Endothelial cell of umbilical vein (primary cell): ENCODE results near the gene NALCN. TPM values are rescaled to one million over a fixed set of nuclear protein-coding genes. Genes with fewer than 3 reads are reported as not detected.

Experiments used
- BruUV-seq: library from RNA; stranded (reverse); fragments of 400-500 nt; replicated peaks from 2 replicates; lab custom pipeline; 2021; lab: Mats Ljungman, UMichigan
- CTCF ChIA-PET: fragments of 300-600, 350-600 bp; sonication (Branson Sonifier 250); formaldehyde crosslinking; loops from one replicate; lab custom pipeline; 2021; ENCODE audit warnings: antibody characterized with exemption, inconsistent platforms; lab: Charles Lee
- POLR2A ChIA-PET: fragments of 300-600, 350-600 bp; sonication (Branson Sonifier 250); formaldehyde crosslinking; loops from one replicate; lab custom pipeline; 2021; ENCODE audit warnings: antibody characterized with exemption, inconsistent platforms; lab: Charles Lee
- DNase-seq: peaks from one replicate; pipeline ENCODE4 v3.0.0-alpha.2; 2011; ENCODE audit warnings: low read depth, low spot score
- FAIRE-seq: peaks from 2 replicates; lab custom pipeline; 2011; peaks lifted over from hg19 to GRCh38; lab: Jason Lieb, UNC
- H2AFZ ChIP-seq: 2 replicates; pipeline ENCODE4 v1.6.0; 2012; ENCODE audit warnings: low read depth, low read length, control low read depth, inconsistent platforms
- H3K27ac ChIP-seq: 2 replicates; pipeline ENCODE4 v1.5.1; 2011; ENCODE audit warnings: low read depth, mild to moderate bottlenecking, control low read depth, low read length, moderate library complexity; ENCODE audit not compliant: insufficient read depth
- H3K27me3 ChIP-seq, 2 experiments: 2 replicates each; pipeline versions ENCODE4 v1.6.0 to v1.6.1; 2011; ENCODE audit warnings: low read length in 2 of 2, mixed read lengths in 1 of 2; ENCODE audit not compliant: control insufficient read depth in 2 of 2, insufficient read depth in 2 of 2
- H3K36me3 ChIP-seq, 2 experiments: 2 replicates in 1 of 2; 3 replicates in 1 of 2; pipeline ENCODE4 v1.5.1; 2011; ENCODE audit warnings: low read length in 2 of 2, mild to moderate bottlenecking in 1 of 2, moderate library complexity in 1 of 2; ENCODE audit not compliant: control insufficient read depth in 2 of 2, insufficient read depth in 2 of 2; ENCODE audit errors: extremely low read depth in 1 of 2
- H3K4me1 ChIP-seq: 3 replicates; pipeline ENCODE4 v1.5.1; 2011; ENCODE audit warnings: mild to moderate bottlenecking, low read length; ENCODE audit not compliant: control insufficient read depth, insufficient read depth; ENCODE audit errors: extremely low read depth
- H3K4me2 ChIP-seq: 2 replicates; pipeline ENCODE4 v1.6.1; 2011; ENCODE audit warnings: low read length, control low read depth, mixed read lengths; ENCODE audit not compliant: insufficient read depth
- H3K4me3 ChIP-seq, 3 experiments: fragments of 200-600 bp in 1 of 3; sonication (generic), shearing (Covaris generic) in 1 of 3; replicated peaks in 1 of 3; 2 replicates each; pipeline ENCODE4 v1.5.1; 2011 to 2016; ENCODE audit warnings: control low read depth in 3 of 3, low read length in 3 of 3, mild to moderate bottlenecking in 2 of 3, inconsistent platforms in 1 of 3, low read depth in 1 of 3, moderate library complexity in 1 of 3; ENCODE audit not compliant: insufficient read depth in 1 of 3
- H3K79me2 ChIP-seq: 2 replicates; pipeline ENCODE4 v1.6.0; 2012; ENCODE audit warnings: low read length, inconsistent platforms; ENCODE audit not compliant: control insufficient read depth, insufficient read depth
- H3K9ac ChIP-seq: replicated peaks from 2 replicates; pipeline ENCODE3; 2011; ENCODE audit warnings: low read length, control low read depth; ENCODE audit not compliant: insufficient read depth; ENCODE audit errors: extremely low read depth
- H3K9me1 ChIP-seq: replicated peaks from 3 replicates; pipeline ENCODE4 v1.6.0; 2011; ENCODE audit warnings: mild to moderate bottlenecking, low read length; ENCODE audit not compliant: control insufficient read depth, insufficient read depth; ENCODE audit errors: extremely low read depth
- H3K9me3 ChIP-seq: replicated peaks from 2 replicates; pipeline ENCODE4 v1.5.1; 2012; ENCODE audit warnings: low read length, inconsistent platforms; ENCODE audit not compliant: control insufficient read depth, insufficient read depth
- H4K20me1 ChIP-seq: replicated peaks from 2 replicates; pipeline ENCODE3; 2011; ENCODE audit warnings: mild to moderate bottlenecking, low read length; ENCODE audit not compliant: control insufficient read depth, insufficient read depth; ENCODE audit errors: extremely low read depth
- EZH2 ChIP-seq: IDR thresholded peaks from 2 replicates; pipeline ENCODE4 v1.6.1; 2012; ENCODE audit warnings: borderline replicate concordance, low read depth, mild to moderate bottlenecking, moderate library complexity, low read length, inconsistent platforms; ENCODE audit not compliant: severe bottlenecking
- FOS ChIP-seq: IDR thresholded peaks from 2 replicates; pipeline ENCODE4 v1.6.1; 2011; ENCODE audit warnings: mild to moderate bottlenecking, low read length, moderate library complexity, borderline replicate concordance; ENCODE audit not compliant: insufficient read depth
- GATA2 ChIP-seq: IDR thresholded peaks from 2 replicates; pipeline ENCODE4 v1.7.0; 2011; ENCODE audit warnings: low read depth, mild to moderate bottlenecking, moderate library complexity, mixed read lengths, low read length; ENCODE audit not compliant: insufficient read length, insufficient read depth
- JUN ChIP-seq: IDR thresholded peaks from 2 replicates; pipeline ENCODE4 v1.6.1; 2011; ENCODE audit warnings: borderline replicate concordance, low read depth; ENCODE audit not compliant: insufficient read length, insufficient read depth
- MYC ChIP-seq: IDR thresholded peaks from one replicate; pipeline ENCODE4 v1.6.1; 2011; ENCODE audit warnings: mild to moderate bottlenecking, low read depth, low read length
- POLR2A ChIP-seq: IDR thresholded peaks from 2 replicates; pipeline ENCODE4 v1.6.1; 2012; ENCODE audit warnings: low read depth, mild to moderate bottlenecking, control low read depth, low read length
- POLR2AphosphoS5 ChIP-seq: IDR thresholded peaks from 2 replicates; pipeline ENCODE4 v1.6.1; 2012; ENCODE audit warnings: low read depth, mild to moderate bottlenecking, control low read depth, low read length, moderate library complexity; ENCODE audit not compliant: insufficient read depth
- dilution Hi-C: fragments of 300-500 bp; cut with MboI; formaldehyde crosslinking; loops from one replicate; pipeline ENCODE4 v1.15.0; 2019; ENCODE audit warnings: low sequenced_read_pairs; ENCODE audit not compliant: extremely low pct_ligation_motif_present
- intact Hi-C: fragments of 100-400 bp; cut with micrococcal nuclease; formaldehyde crosslinking; loops from one replicate; pipeline ENCODE4 v1.10.0; 2022
- polyA plus RNA-seq, 4 experiments: library from polyadenylated mRNA; depleted of rRNA in 3 of 4; stranded (reverse) in 3 of 4; unstranded in 1 of 4; fragments of >200 nt; gene quantifications; 2 replicates each; pipeline versions ENCODE4 v1.2.1 to v1.2.3, GENCODE V29; 2011 to 2012; ENCODE audit warnings: missing spikeins in 1 of 4
- total RNA-seq: library from RNA; stranded (reverse); gene quantifications from 2 replicates; pipeline ENCODE4 v1.2.3, GENCODE V29; 2021
- TF ChIP-seq, protein P1 (sequence below): IDR thresholded peaks from 2 replicates; pipeline ENCODE4 v1.6.1; 2011; ENCODE audit not compliant: insufficient read depth, insufficient read length
- TF ChIP-seq, protein P2 (sequence below), 2 donors: IDR thresholded peaks; 1 replicate in 1 of 2; 2 replicates in 1 of 2; pipeline ENCODE4 v1.5.1; 2011; ENCODE audit warnings: low read length in 2 of 2, mild to moderate bottlenecking in 2 of 2, moderate library complexity in 2 of 2, control low read depth in 1 of 2, inconsistent platforms in 1 of 2, low read depth in 1 of 2; ENCODE audit not compliant: insufficient read depth in 1 of 2; ENCODE audit errors: extremely low read depth in 1 of 2

NALCN gene
- total and polyA plus RNA-seq, 2 donors (not counting 3 experiments of a cell fraction or from before 2014, with no cell fraction given), result 3.3 to 4.4 TPM

DNA sequence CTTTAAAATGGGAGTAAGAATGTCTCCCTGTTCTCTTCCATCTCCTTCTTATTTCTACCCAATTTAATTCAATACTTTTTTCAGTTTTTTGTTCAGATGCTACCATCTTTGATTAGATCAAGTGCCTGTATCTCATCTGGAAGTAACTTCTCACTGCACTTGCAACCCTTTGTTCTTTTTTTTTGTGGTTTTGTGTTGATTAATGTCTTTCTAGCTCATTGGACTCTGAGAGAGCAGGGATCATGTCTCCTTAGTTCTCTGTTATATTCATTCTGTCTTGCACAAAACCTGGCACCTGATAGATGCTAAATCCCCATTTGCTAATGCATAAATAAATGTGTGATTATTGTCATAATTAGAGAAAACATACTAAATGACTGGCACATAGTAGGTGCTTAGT, 35.3 kb upstream of the NALCN start:
- Histone ChIP-seq H3K9me3 (no peaks in the 10 kb centered on the region), H3K4me1 (peaks cover 68% of the 10 kb centered on the region), H3K9me1 (no peaks in the 10 kb centered on the region), H3K9ac (no peak overlapping the region), H3K4me3 (no peak overlapping the region), H3K79me2 (no peaks in the 10 kb centered on the region), H3K36me3 (no peaks in the 10 kb centered on the region), H3K4me2 (no peak overlapping the region), H4K20me1 (no peaks in the 10 kb centered on the region), H3K27me3 (no peaks in the 10 kb centered on the region), H2AFZ (no peak overlapping the region), H3K27ac (peak overlapping the region; percentile 94)
- intact Hi-C loops, result loop anchor here (2.0 to 10.0 kb wide), 3 partner anchors 61 to 1393 kb away; partner anchors contain the start of genes ERCC5 and TMTC4
- ChIA-PET POLR2A (no interaction called here), CTCF (interaction anchor here (4.3 kb wide), 1 partner anchor 307 kb away, joined by 22 read pairs; no protein-coding TSS in a partner anchor)
- DNase-seq, result no peak
- dilution Hi-C loops, result no loop called here
- no TSS peak for BruUV-seq
- FAIRE-seq, result no peak
- TF ChIP-seq POLR2AphosphoS5, result no peak
- TF ChIP-seq, protein P1, sequence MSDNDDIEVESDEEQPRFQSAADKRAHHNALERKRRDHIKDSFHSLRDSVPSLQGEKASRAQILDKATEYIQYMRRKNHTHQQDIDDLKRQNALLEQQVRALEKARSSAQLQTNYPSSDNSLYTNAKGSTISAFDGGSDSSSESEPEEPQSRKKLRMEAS, result no peak
- TF ChIP-seq FOS, result no peak
- no peak for TF ChIP-seq POLR2A
- TF ChIP-seq GATA2, result no peak
- TF ChIP-seq MYC, result no peak
- TF ChIP-seq EZH2, result no peak
- TF ChIP-seq, protein P2, sequence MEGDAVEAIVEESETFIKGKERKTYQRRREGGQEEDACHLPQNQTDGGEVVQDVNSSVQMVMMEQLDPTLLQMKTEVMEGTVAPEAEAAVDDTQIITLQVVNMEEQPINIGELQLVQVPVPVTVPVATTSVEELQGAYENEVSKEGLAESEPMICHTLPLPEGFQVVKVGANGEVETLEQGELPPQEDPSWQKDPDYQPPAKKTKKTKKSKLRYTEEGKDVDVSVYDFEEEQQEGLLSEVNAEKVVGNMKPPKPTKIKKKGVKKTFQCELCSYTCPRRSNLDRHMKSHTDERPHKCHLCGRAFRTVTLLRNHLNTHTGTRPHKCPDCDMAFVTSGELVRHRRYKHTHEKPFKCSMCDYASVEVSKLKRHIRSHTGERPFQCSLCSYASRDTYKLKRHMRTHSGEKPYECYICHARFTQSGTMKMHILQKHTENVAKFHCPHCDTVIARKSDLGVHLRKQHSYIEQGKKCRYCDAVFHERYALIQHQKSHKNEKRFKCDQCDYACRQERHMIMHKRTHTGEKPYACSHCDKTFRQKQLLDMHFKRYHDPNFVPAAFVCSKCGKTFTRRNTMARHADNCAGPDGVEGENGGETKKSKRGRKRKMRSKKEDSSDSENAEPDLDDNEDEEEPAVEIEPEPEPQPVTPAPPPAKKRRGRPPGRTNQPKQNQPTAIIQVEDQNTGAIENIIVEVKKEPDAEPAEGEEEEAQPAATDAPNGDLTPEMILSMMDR (IDR thresholded peaks at IDR 0.05; ENCODE audit: extremely low read depth in 1 of 2, insufficient read depth in 1 of 2, low read depth in 1 of 2, low read length in 2 of 2), result no peak
- no peak for TF ChIP-seq JUN
